Hepatocyte (in vitro differentiated cells): Measurements from ENCODE around the gene SMIM10L1. TPM values are rescaled to one million over a fixed set of nuclear protein-coding genes. Genes with fewer than 3 reads are reported as not detected.

Source experiments
- DNase-seq: peaks from one replicate; pipeline ENCODE4 v3.0.0-alpha.2; 2016; ENCODE audit warnings: low spot score
- H2AFZ ChIP-seq: fragments of 200-600 bp; sonication (generic); 2 replicates; pipeline ENCODE4 v1.6.0; 2016; ENCODE audit warnings: antibody characterized with exemption, mild to moderate bottlenecking
- H3K27ac ChIP-seq: fragments of 200-600 bp; sonication (generic); 2 replicates; pipeline ENCODE4 v1.5.1; 2016; ENCODE audit warnings: mild to moderate bottlenecking
- H3K27me3 ChIP-seq: fragments of 200-600 bp; sonication (generic); 2 replicates; pipeline ENCODE4 v1.6.1; 2016
- H3K36me3 ChIP-seq: fragments of 200-600 bp; sonication (generic); replicated peaks from 2 replicates; pipeline ENCODE4 v1.5.1; 2016; ENCODE audit warnings: low read depth; ENCODE audit not compliant: insufficient read depth
- H3K4me1 ChIP-seq: fragments of 200-600 bp; sonication (generic); 2 replicates; pipeline ENCODE4 v1.5.1; 2016; ENCODE audit warnings: mild to moderate bottlenecking, moderate library complexity; ENCODE audit not compliant: insufficient read depth
- H3K4me2 ChIP-seq: fragments of 200-600 bp; sonication (generic); 2 replicates; pipeline ENCODE4 v1.6.0; 2016
- H3K4me3 ChIP-seq: fragments of 200-600 bp; sonication (generic); 2 replicates; pipeline ENCODE4 v1.5.1; 2016; ENCODE audit warnings: mild to moderate bottlenecking
- H3K79me2 ChIP-seq: fragments of 200-600 bp; sonication (generic); 2 replicates; pipeline ENCODE4 v1.6.0; 2017; ENCODE audit warnings: mild to moderate bottlenecking
- H3K9me2 ChIP-seq: fragments of 200-600 bp; sonication (generic); replicated peaks from 2 replicates; pipeline ENCODE4 v1.6.0; 2017; ENCODE audit warnings: mild to moderate bottlenecking; ENCODE audit not compliant: insufficient read depth
- H3K9me3 ChIP-seq: fragments of 200-600 bp; sonication (generic); 2 replicates; pipeline ENCODE4 v1.5.1; 2016; ENCODE audit warnings: low read depth, mild to moderate bottlenecking
- H4K20me1 ChIP-seq: fragments of 200-600 bp; sonication (generic); 2 replicates; pipeline ENCODE4 v1.6.0; 2016; ENCODE audit warnings: mild to moderate bottlenecking; ENCODE audit not compliant: insufficient read depth, poor library complexity, severe bottlenecking
- EZH2 ChIP-seq: fragments of 200-600 bp; sonication (generic); IDR thresholded peaks from 2 replicates; pipeline ENCODE4 v1.6.1; 2016; ENCODE audit warnings: antibody characterized with exemption, mild to moderate bottlenecking, borderline replicate concordance
- EZH2phosphoT487 ChIP-seq: fragments of 200-600 bp; sonication (generic); IDR thresholded peaks from one replicate; pipeline ENCODE4 v1.6.1; 2018; ENCODE audit warnings: antibody characterized with exemption, mild to moderate bottlenecking, low read depth, moderate library complexity; ENCODE audit not compliant: unreplicated experiment, severe bottlenecking
- WGBS: methylation state at CpG from one replicate; pipeline ENCODE4 v1.1.6; 2016; ENCODE audit warnings: low lambda C conversion rate; ENCODE audit errors: missing lambda C conversion rate; 5-methylcytosine and 5-hydroxymethylcytosine counted together
- polyA plus RNA-seq: library from polyadenylated mRNA; unstranded; fragments of >200 nt; fragmentation: Nextera tagmentation; extraction: Ambion mirVana; gene quantifications from 2 replicates; pipeline ENCODE4 v1.2.1, GENCODE V29; 2016
- total RNA-seq: library from RNA; depleted of rRNA; stranded (reverse); fragments of >200 nt; gene quantifications from 2 replicates; pipeline ENCODE4 v1.2.3, GENCODE V29; 2014
- TF ChIP-seq, protein P1 (sequence below): fragments of 200-600 bp; sonication (generic); IDR thresholded peaks from 2 replicates; pipeline ENCODE4 v1.5.1; 2016; ENCODE audit warnings: antibody characterized with exemption, mild to moderate bottlenecking; ENCODE audit not compliant: poor library complexity

The SMIM10L1 gene
- total and polyA plus RNA-seq, 2 experiments from 2014 or later: 8.8 to 13.1 TPM

DNA sequence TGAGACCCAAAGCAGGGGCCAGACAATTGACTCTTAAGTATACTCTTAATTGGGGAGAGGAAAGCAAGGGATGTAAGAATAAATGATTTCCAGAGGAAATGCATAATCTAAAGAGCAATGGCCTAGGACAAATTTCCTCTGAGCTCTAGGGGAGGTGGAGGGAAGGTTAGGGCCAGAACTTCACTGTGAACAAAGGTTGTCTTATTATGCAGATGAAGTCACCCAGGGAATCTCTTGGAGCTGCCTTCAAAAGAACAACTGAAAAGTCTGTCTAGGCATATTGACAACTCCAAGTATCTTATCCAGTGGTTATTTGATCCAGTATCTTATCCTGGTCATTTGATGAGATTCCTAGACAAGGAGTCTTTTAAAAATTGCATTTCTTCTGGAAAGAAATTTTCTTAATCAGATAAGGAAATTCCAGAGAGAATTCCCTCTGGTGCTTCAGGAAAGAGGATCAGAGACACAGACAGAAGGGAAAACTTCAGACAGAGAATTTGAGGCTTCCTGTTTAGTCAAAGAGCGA is 16.5 kb upstream of the SMIM10L1 start:
- DNase-seq: no peak
- Histone ChIP-seq H3K9me2 (no peaks in the 10 kb centered on the region), H2AFZ (no peak overlapping the region), H3K79me2 (peaks cover 78% of the 10 kb centered on the region), H3K9me3 (no peaks in the 10 kb centered on the region), H3K4me2 (no peak overlapping the region), H3K27ac (no peak overlapping the region), H3K27me3 (no peaks in the 10 kb centered on the region), H4K20me1 (no peaks in the 10 kb centered on the region), H3K36me3 (no peaks in the 10 kb centered on the region), H3K4me1 (no peaks in the 10 kb centered on the region), H3K4me3 (no peak overlapping the region)
- WGBS: 100% methylated on average over 1 of the region's 1 CpG
- TF ChIP-seq, protein P1, sequence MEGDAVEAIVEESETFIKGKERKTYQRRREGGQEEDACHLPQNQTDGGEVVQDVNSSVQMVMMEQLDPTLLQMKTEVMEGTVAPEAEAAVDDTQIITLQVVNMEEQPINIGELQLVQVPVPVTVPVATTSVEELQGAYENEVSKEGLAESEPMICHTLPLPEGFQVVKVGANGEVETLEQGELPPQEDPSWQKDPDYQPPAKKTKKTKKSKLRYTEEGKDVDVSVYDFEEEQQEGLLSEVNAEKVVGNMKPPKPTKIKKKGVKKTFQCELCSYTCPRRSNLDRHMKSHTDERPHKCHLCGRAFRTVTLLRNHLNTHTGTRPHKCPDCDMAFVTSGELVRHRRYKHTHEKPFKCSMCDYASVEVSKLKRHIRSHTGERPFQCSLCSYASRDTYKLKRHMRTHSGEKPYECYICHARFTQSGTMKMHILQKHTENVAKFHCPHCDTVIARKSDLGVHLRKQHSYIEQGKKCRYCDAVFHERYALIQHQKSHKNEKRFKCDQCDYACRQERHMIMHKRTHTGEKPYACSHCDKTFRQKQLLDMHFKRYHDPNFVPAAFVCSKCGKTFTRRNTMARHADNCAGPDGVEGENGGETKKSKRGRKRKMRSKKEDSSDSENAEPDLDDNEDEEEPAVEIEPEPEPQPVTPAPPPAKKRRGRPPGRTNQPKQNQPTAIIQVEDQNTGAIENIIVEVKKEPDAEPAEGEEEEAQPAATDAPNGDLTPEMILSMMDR: no peak
- TF ChIP-seq EZH2 (no peak), EZH2phosphoT487 (no peak)

DNA sequence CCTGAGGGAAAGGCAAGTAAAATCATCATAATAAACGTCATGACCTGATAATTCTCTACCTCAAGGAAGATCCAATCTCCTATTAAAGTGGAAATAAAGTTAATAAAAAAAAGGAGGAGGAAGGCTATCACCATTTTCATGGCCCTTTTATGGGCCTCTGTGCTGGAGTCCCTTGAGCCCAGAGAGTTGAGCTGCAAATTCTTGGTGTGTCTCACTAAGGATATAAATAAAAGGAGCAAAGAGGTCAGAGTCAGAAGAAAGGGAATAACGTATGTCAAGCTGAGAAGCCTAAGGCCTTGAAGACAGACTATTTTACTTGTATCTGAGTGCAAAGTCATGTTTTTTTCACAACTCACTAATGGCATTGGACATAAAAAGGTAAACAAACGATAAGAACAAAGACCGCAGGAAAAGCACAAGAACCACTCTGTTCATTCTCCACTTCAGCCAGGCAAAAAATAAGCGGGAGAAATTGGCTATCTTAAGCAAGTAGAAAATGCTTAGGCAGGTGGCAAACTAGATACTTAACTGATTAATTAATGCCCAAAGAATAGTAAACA is 12.0 kb upstream of the SMIM10L1 start:
- H3K4me2 ChIP-seq: no peak overlapping the region
- H3K27ac ChIP-seq: no peak overlapping the region
- H3K9me2 ChIP-seq: no peaks in the 10 kb centered on the region
- peaks cover 12% of the 10 kb centered on the region for H4K20me1 ChIP-seq
- no peak for TF ChIP-seq EZH2phosphoT487
- TF ChIP-seq, protein P1: no peak
- no peak for TF ChIP-seq EZH2
- peaks cover 95% of the 10 kb centered on the region for H3K79me2 ChIP-seq
- H3K4me1 ChIP-seq: no peaks in the 10 kb centered on the region
- no peaks in the 10 kb centered on the region for H3K9me3 ChIP-seq
- H3K4me3 ChIP-seq: no peak overlapping the region
- H2AFZ ChIP-seq: no peak overlapping the region
- DNase-seq: no peak
- no peaks in the 10 kb centered on the region for H3K36me3 ChIP-seq
- WGBS: 66% methylated on average over 5 of the region's 5 CpGs
- no peaks in the 10 kb centered on the region for H3K27me3 ChIP-seq

DNA sequence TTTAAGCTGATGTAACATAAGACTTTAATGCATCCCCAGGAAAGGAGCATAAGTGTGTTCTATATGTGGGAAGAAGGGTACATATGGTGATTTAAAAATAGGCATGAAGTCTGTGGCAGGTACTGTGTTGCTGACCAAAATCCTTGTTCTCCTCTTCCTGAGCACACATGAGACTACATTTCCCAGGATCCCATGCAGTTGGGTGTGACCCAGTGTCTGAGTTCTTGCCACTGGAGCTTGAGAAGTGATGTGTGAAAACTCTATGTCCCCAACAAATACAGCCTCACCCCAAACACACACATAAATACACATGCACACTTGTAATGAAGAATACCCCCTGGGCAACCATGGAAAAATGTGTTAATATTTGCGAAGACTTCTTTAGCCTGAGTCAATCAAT is 8.5 kb upstream of the SMIM10L1 start:
- Histone ChIP-seq H3K9me2 (no peaks in the 10 kb centered on the region), H2AFZ (no peak overlapping the region), H3K4me3 (no peak overlapping the region), H3K4me2 (no peak overlapping the region), H3K9me3 (no peaks in the 10 kb centered on the region), H3K36me3 (no peaks in the 10 kb centered on the region), H3K27ac (no peak overlapping the region), H4K20me1 (peaks cover 32% of the 10 kb centered on the region), H3K27me3 (no peaks in the 10 kb centered on the region), H3K79me2 (peaks cover 100% of the 10 kb centered on the region), H3K4me1 (no peaks in the 10 kb centered on the region)
- DNase-seq: no peak
- 100% methylated on average over 1 of the region's 1 CpG for WGBS
- TF ChIP-seq, protein P1: no peak
- TF ChIP-seq EZH2phosphoT487 (no peak), EZH2 (no peak)
